Natural killer cell (primary cell): ENCODE data around the gene NIT1. TPM values are rescaled to one million over a fixed set of nuclear protein-coding genes. Genes with fewer than 3 reads are reported as not detected.

ENCODE experiments used
- ATAC-seq, 3 donors: fragments of 150-1000 bp in 2 of 3; fragments of 200-7000 bp in 1 of 3; cut with Tn5 transposase; 1 replicate in 1 of 3; 2 replicates in 2 of 3; pipeline ENCODE4 v1.10.0; 2021; ENCODE audit warnings: mild to moderate bottlenecking in 2 of 3, moderate library complexity in 2 of 3
- DNase-seq, 2 donors: peaks; one replicate each; pipeline versions ENCODE4 v3.0.0 to v3.0.0-alpha.2; 2013 to 2021; ENCODE audit warnings: mixed read lengths in 1 of 2
- H3K27ac ChIP-seq: one replicate; pipeline ENCODE4 v1.5.1; 2013; ENCODE audit warnings: mild to moderate bottlenecking, low read length
- H3K27me3 ChIP-seq: one replicate; pipeline ENCODE4 v1.6.1; 2013; ENCODE audit warnings: low read length; ENCODE audit not compliant: control insufficient read depth, insufficient read depth
- H3K36me3 ChIP-seq: one replicate; pipeline ENCODE4 v1.6.1; 2013; ENCODE audit warnings: low read length; ENCODE audit not compliant: control insufficient read depth, insufficient read depth
- H3K4me1 ChIP-seq: one replicate; pipeline ENCODE4 v1.6.1; 2013; ENCODE audit warnings: low read length; ENCODE audit not compliant: control insufficient read depth, insufficient read depth
- H3K4me3 ChIP-seq: one replicate; pipeline ENCODE4 v1.5.1; 2013; ENCODE audit warnings: low read length
- H3K9me3 ChIP-seq: one replicate; pipeline ENCODE4 v1.6.1; 2013; ENCODE audit warnings: low read length; ENCODE audit not compliant: control insufficient read depth, insufficient read depth
- H3K27ac Mint-ChIP-seq, 2 donors: one replicate each; pipeline ENCODE4 v1.8.0; 2022; ENCODE audit warnings: mild to moderate bottlenecking in 2 of 2, mixed read lengths in 2 of 2, moderate library complexity in 1 of 2
- H3K27me3 Mint-ChIP-seq, 2 donors: one replicate each; pipeline ENCODE4 v1.8.0; 2022; ENCODE audit warnings: low read depth in 2 of 2, mixed read lengths in 2 of 2
- H3K36me3 Mint-ChIP-seq: one replicate; pipeline ENCODE4 v1.8.0; 2022; ENCODE audit warnings: mixed read lengths
- H3K4me1 Mint-ChIP-seq, 2 donors: one replicate each; pipeline ENCODE4 v1.8.0; 2022; ENCODE audit warnings: mixed read lengths in 2 of 2
- H3K4me3 Mint-ChIP-seq: one replicate; pipeline ENCODE4 v1.8.0; 2022; ENCODE audit warnings: mild to moderate bottlenecking, moderate library complexity, mixed read lengths
- H3K9me3 Mint-ChIP-seq, 2 donors: one replicate each; pipeline ENCODE4 v1.8.0; 2022; ENCODE audit warnings: mixed read lengths in 2 of 2
- WGBS: methylation state at CpG from one replicate; pipeline ENCODE4 v1.1.7; 2013; ENCODE audit warnings: missing lambda C conversion rate; ENCODE audit not compliant: insufficient coverage; 5-methylcytosine and 5-hydroxymethylcytosine counted together
- intact Hi-C: fragments of 100-400 bp; cut with micrococcal nuclease; formaldehyde crosslinking; loops from one replicate; pipeline ENCODE4 v1.14.2; 2022
- total RNA-seq, 4 donors: library from RNA; stranded (reverse); fragments of 120-200 nt in 1 of 4; gene quantifications; one replicate each; pipeline versions ENCODE4 v1.2.3 to v1.2.4, GENCODE V29; 2013 to 2022
- TF ChIP-seq, protein P1 (sequence below): fragments of 200-600 bp; IDR thresholded peaks from one replicate; pipeline ENCODE4 v1.8.0; 2022; ENCODE audit warnings: antibody characterized with exemption

NIT1 gene
- total RNA-seq, 3 donors from 2014 or later (not counting 1 experiment from before 2014, with no cell fraction given) = 26.5 to 31.7 (median 31.6) TPM

DNA sequence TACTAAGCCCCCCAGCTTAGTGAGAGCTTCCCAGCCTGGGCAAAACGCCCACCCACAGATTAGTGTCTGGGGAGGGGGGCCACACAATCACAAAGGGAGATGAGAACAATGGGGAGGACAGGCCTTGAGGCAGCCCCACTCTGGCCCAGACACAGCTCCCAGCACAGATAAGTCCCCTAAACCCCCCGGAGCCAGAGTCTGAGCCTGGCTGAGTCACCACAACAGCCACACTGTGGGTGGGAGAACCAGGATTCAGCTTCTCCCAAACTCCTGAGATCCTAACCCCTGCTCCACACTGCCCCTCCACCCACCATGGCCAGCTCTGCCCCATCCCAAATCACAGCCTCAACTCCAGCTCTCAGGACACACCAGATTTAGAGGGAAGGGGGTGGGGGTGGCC, 32.7 kb upstream of the NIT1 start:
- Histone ChIP-seq H3K27ac (no peak overlapping the region), H3K27me3 (no peaks in the 10 kb centered on the region), H3K4me1 (peaks cover 6% of the 10 kb centered on the region), H3K4me3 (no peak overlapping the region), H3K36me3 (no peaks in the 10 kb centered on the region), H3K9me3 (no peaks in the 10 kb centered on the region)
- Mint-ChIP-seq H3K27ac (no peak overlapping the region), H3K4me3 (no peak overlapping the region), H3K27me3 (peaks cover 0 to 2% of the 10 kb centered on the region in 2 donors), H3K36me3 (no peaks in the 10 kb centered on the region), H3K4me1 (no peaks in the 10 kb centered on the region), H3K9me3 (no peaks in the 10 kb centered on the region)
- TF ChIP-seq, protein P1, sequence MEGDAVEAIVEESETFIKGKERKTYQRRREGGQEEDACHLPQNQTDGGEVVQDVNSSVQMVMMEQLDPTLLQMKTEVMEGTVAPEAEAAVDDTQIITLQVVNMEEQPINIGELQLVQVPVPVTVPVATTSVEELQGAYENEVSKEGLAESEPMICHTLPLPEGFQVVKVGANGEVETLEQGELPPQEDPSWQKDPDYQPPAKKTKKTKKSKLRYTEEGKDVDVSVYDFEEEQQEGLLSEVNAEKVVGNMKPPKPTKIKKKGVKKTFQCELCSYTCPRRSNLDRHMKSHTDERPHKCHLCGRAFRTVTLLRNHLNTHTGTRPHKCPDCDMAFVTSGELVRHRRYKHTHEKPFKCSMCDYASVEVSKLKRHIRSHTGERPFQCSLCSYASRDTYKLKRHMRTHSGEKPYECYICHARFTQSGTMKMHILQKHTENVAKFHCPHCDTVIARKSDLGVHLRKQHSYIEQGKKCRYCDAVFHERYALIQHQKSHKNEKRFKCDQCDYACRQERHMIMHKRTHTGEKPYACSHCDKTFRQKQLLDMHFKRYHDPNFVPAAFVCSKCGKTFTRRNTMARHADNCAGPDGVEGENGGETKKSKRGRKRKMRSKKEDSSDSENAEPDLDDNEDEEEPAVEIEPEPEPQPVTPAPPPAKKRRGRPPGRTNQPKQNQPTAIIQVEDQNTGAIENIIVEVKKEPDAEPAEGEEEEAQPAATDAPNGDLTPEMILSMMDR = no peak
- ATAC-seq = no peak
- intact Hi-C loops = no loop called here
- no peak for DNase-seq
- WGBS = 81% methylated on average over 1 of the region's 2 CpGs

DNA sequence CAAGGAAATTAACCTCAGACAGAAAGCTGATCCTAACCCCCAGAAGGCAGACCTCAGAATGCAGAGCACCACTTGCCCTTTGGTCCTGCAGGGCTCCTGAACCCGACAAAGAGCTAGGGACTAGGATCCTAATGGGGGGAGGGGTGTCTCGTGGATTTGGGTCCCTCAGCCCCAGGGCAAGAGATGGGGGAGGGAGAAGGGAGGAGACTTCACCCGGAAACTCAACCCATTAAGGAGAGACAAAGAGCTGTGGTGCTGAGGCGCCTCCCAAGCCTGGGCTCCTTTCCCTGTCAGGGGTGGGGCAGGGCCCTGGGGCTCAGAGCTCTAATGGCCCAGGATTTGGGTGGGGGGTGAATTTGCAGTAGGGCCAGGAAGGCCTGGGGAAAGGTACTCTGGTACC, 31.4 kb upstream of the NIT1 start:
- no peak for ATAC-seq
- Mint-ChIP-seq H3K27ac (no peak overlapping the region), H3K9me3 (no peaks in the 10 kb centered on the region), H3K27me3 (no peaks in the 10 kb centered on the region), H3K4me1 (no peaks in the 10 kb centered on the region), H3K36me3 (no peaks in the 10 kb centered on the region), H3K4me3 (no peak overlapping the region)
- H3K36me3 ChIP-seq = no peaks in the 10 kb centered on the region
- intact Hi-C loops = no loop called here
- no peaks in the 10 kb centered on the region for H3K27me3 ChIP-seq
- no peaks in the 10 kb centered on the region for H3K9me3 ChIP-seq
- TF ChIP-seq, protein P1 = no peak
- WGBS = 83% methylated on average over 4 of the region's 4 CpGs
- H3K27ac ChIP-seq = no peak overlapping the region
- H3K4me3 ChIP-seq = no peak overlapping the region
- peaks cover 6% of the 10 kb centered on the region for H3K4me1 ChIP-seq
- DNase-seq = no peak

DNA sequence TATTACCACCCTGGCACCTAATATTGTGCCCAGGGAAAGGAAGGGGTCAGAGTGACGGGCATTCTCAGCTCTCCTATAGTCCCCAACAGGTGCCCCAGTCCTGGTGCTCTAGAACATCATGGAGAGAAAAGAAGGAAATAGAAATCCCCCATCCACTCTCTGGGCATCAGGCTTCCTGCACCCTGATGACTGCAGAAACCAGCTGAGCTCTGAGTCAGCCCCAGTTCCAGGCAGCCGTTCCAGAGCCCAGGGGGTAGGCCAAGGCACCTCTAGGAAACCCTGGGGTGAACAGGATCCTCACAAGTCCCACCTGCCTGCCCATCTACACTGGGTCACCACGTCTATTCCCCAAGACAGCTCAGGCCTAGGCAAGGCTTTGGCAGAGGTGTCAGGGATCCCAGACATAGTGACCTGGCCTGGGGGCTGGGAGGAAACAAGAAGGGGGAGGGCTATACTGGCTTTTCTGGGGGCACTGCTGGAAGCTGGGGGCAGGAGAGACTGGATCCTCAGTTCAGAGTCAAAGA, 29.3 kb upstream of the NIT1 start:
- 59% methylated on average over 2 of the region's 3 CpGs for WGBS
- no peak overlapping the region for H3K4me3 Mint-ChIP-seq
- intact Hi-C loops = no loop called here
- no peaks in the 10 kb centered on the region for H3K36me3 ChIP-seq
- H3K4me3 ChIP-seq = no peak overlapping the region
- H3K27me3 ChIP-seq = no peaks in the 10 kb centered on the region
- no peaks in the 10 kb centered on the region for H3K36me3 Mint-ChIP-seq
- H3K9me3 Mint-ChIP-seq = no peaks in the 10 kb centered on the region
- H3K27ac ChIP-seq = no peak overlapping the region
- no peak for DNase-seq
- TF ChIP-seq, protein P1 = no peak
- no peaks in the 10 kb centered on the region for H3K9me3 ChIP-seq
- H3K27me3 Mint-ChIP-seq = peaks cover 0 to 1% of the 10 kb centered on the region in 2 donors
- H3K4me1 ChIP-seq = no peaks in the 10 kb centered on the region
- H3K4me1 Mint-ChIP-seq = no peaks in the 10 kb centered on the region
- H3K27ac Mint-ChIP-seq = no peak overlapping the region
- no peak for ATAC-seq

DNA sequence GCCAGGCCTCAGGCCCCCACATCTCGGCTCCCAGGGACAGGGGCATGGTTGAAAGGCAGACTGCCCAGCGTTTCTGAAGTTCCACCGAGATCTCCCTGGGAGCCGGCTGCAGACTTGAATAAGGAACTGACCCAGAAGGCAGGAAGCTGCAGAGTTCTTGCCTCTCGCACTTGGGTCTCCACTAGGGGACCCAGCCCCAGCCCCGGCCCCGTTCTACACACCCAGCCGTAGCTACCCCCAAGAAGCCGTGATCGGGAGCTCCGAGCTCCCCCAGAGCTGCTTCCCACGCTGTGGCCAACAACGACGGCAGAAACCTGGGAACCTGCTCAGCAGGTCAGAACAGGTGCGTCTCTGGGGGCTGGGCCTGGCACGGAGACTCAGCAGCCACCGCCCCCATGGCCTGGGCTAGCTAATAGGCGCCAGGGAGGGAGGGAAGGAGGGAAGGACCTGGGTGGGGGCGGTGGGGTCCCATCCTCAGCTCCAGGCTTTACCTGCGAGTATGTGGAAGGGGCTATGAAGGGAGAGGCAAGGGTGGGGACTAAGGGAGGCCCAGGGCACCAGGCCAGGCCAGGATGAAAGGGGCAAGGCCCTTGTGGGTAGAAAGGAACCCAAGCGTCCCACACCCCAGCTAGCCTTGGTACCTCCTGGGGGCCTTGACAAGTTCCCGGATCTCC, 28.5 kb upstream of the NIT1 start, which contains the start of gene NECTIN4:
TSS of gene NECTIN4 (minus strand) at position 308 of the 674 bp plus-strand sequence. CDS start at position 46, 262 bp downstream.
- TF ChIP-seq, protein P1 = no peak
- H3K4me3 ChIP-seq = no peak within 1 kb of the TSS
- H3K27me3 ChIP-seq = no peaks in the 10 kb centered on the region
- H3K27ac Mint-ChIP-seq = no peak within 1 kb of the TSS
- no peaks in the 10 kb centered on the region for H3K36me3 ChIP-seq
- ATAC-seq = no peak
- H3K9me3 ChIP-seq = no peaks in the 10 kb centered on the region
- H3K4me3 Mint-ChIP-seq = no peak within 1 kb of the TSS
- no peak within 1 kb of the TSS for H3K27ac ChIP-seq
- H3K27me3 Mint-ChIP-seq = peaks cover 0 to 3% of the 10 kb centered on the region in 2 donors
- no peaks in the 10 kb centered on the region for H3K9me3 Mint-ChIP-seq
- no peaks in the 10 kb centered on the region for H3K4me1 Mint-ChIP-seq
- H3K4me1 ChIP-seq = no peaks in the 10 kb centered on the region
- H3K36me3 Mint-ChIP-seq = no peaks in the 10 kb centered on the region
- DNase-seq = no peak
- intact Hi-C loops = no loop called here
- 83% methylated on average over 22 of the region's 22 CpGs for WGBS
